Ectodermal cell (in vitro differentiated cells): Measurements from ENCODE around the gene GALNT18.

Source experiments
- H3K27ac ChIP-seq: 2 replicates; pipeline ENCODE4 v1.7.0; 2013; ENCODE audit warnings: mild to moderate bottlenecking, low read depth, low read length; ENCODE audit not compliant: insufficient read depth, poor library complexity, severe bottlenecking
- H3K27me3 ChIP-seq: 2 replicates; pipeline ENCODE4 v1.7.0; 2013; ENCODE audit warnings: mild to moderate bottlenecking, low read length; ENCODE audit not compliant: insufficient read depth, control insufficient read depth, poor library complexity, severe bottlenecking
- H3K36me3 ChIP-seq: one replicate; pipeline ENCODE4 v1.7.0; 2013; ENCODE audit warnings: low read length; ENCODE audit not compliant: control insufficient read depth, insufficient read depth
- H3K4me1 ChIP-seq: one replicate; pipeline ENCODE4 v1.7.0; 2013; ENCODE audit warnings: low read length; ENCODE audit not compliant: control insufficient read depth, insufficient read depth
- H3K4me3 ChIP-seq: 2 replicates; pipeline ENCODE4 v1.7.0; 2013; ENCODE audit warnings: low read depth, low read length, control low read depth; ENCODE audit not compliant: insufficient read depth
- H3K9me3 ChIP-seq: 2 replicates; pipeline ENCODE4 v1.7.0; 2013; ENCODE audit warnings: mild to moderate bottlenecking, low read length, moderate library complexity; ENCODE audit not compliant: control insufficient read depth
- whole genome bisulfite sequencing, 2 experiments: methylation state at CpG; one replicate each; pipeline ENCODE4 v1.1.7; 2013; ENCODE audit warnings: missing lambda C conversion rate in 2 of 2; 5-methylcytosine and 5-hydroxymethylcytosine counted together

The GALNT18 gene

DNA sequence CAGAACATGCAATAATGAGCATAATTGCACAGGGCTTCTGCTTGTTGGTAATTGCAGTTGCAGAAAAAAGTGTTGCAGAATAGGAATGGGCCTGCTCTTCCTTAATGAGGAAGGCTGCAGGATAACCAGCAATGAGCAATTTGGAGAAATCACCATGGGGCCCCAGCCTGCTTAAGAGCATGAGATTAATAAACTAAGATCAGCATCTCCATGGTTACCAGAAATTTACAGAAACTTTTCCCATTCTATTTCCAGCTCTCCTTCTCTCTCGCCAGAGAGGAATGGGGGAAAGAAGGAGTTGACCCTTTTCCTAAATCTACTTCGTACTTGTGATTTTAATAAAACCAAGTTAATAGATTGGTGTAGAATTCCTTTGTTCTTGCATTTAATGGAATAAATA lies 187.8 kb downstream of the GALNT18 start:
- peaks cover 9% of the 10 kb centered on the region for H3K4me1 ChIP-seq
- no peaks in the 10 kb centered on the region for H3K27me3 ChIP-seq
- no peak overlapping the region for H3K4me3 ChIP-seq
- H3K27ac ChIP-seq, result no peak overlapping the region
- no peaks in the 10 kb centered on the region for H3K36me3 ChIP-seq
- WGBS, 2 experiments, result 100% methylated on average over 1 of the region's 2 CpGs; no CpG with 5 or more reads in 1 of the 2 experiments
- H3K9me3 ChIP-seq, result no peaks in the 10 kb centered on the region

DNA sequence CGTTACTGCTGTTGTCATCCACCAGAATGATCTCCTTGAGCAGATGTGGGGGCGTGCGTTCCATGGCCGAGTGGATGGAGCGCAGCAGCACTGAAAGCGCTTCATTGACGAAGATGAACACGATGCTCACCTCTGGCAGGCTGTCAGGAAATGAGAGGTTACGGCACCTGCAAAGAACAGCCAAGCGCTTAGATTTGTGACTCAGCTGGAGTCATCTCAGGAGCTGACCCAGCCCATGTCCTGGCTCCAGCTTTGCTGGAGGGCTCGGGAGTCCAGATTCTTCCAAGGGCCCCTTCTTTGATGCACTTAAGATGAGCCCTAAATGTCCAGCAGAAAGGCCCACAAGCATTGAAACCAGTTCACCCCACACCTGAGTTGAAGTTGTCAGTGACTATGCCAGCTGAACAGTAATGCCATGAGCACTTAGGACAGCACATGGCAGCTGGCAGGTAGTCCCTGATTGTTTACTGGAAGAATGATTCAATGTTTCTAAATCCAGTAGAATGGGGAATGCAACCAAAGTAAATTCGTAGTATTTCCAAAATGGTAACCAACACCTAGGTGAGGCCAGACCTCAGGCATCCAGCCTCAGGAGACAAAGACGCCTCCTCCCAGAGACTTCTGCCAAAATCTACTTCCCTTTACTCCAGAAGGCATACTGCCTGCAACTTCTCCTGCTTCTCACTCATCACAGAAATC lies 189.0 kb downstream of the GALNT18 start:
- no peak overlapping the region for H3K27ac ChIP-seq
- H3K4me3 ChIP-seq, result no peak overlapping the region
- H3K27me3 ChIP-seq, result no peaks in the 10 kb centered on the region
- 96% methylated on average over 13 of the region's 13 CpGs for WGBS, 2 experiments
- no peaks in the 10 kb centered on the region for H3K36me3 ChIP-seq
- peaks cover 9% of the 10 kb centered on the region for H3K4me1 ChIP-seq
- no peaks in the 10 kb centered on the region for H3K9me3 ChIP-seq

DNA sequence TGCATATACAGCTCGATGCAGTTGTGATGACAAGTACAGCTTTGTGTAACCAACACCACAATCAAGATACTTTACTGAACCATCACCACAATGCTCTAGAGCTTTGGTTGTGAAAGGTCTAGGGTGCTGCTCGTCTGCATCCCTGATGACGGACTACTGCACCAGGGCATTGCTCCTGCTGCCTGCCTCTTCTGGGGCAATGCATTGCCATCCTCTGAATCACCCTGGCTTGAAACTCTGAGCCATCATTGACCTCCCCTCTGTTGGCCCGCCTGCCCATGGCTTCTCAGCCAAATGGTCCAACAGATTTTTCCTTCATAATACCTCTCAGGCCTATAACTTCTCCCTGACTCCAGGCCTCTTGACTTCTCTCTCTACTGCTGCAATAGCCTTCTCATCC lies 191.4 kb downstream of the GALNT18 start:
- H3K4me1 ChIP-seq, result no peaks in the 10 kb centered on the region
- no peaks in the 10 kb centered on the region for H3K36me3 ChIP-seq
- H3K27ac ChIP-seq, result no peak overlapping the region
- H3K27me3 ChIP-seq, result no peaks in the 10 kb centered on the region
- WGBS, 2 experiments, result 92 to 96% methylated on average over 4 of the region's 4 CpGs
- H3K9me3 ChIP-seq, result no peaks in the 10 kb centered on the region
- no peak overlapping the region for H3K4me3 ChIP-seq

DNA sequence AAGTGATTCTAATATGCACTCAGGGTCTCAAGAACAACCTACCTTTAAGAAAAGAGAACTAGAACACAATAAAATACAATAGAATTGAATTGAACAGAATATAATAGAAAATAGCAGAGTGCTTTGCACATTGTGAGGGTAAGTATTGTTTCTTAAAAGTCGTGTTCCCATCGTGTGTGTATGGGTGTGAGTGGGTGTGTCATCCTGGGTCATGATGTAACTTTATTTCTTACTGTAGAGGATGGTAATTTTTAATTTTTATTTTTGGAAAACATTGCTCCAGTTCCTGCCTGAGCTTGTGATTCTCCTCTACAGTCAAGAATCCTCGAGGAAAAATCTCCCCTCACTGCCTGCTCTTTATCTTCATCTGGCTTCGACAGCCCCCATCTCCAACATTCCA lies 193.1 kb downstream of the GALNT18 start:
- H3K27ac ChIP-seq, result no peak overlapping the region
- 91 to 93% methylated on average over 4 of the region's 4 CpGs for WGBS, 2 experiments
- H3K4me3 ChIP-seq, result no peak overlapping the region

DNA sequence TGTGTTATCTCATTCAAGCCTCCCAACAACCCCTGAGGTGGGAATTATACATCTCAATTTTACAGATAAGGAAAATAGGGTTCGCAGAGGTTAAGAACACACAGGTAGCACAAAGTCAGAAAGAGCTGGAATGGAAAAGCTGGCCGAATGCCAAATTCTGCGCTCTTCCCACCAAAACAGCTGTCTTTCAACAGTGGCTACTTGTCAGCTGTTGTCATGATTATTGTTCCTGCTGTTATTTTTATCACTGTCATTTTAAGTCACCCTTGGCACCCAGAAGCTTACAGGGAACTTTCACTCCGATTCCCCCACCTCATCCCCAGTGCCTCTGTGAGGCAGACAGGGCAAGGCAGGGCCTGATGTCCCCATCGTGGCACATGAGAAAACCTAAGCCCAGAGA lies 194.3 kb downstream of the GALNT18 start:
- WGBS, 2 experiments, result 91 to 93% methylated on average over 5 of the region's 5 CpGs
- Histone ChIP-seq H3K9me3 (no peaks in the 10 kb centered on the region), H3K27me3 (no peaks in the 10 kb centered on the region), H3K4me1 (peaks cover 3% of the 10 kb centered on the region), H3K36me3 (no peaks in the 10 kb centered on the region), H3K27ac (no peak overlapping the region), H3K4me3 (no peak overlapping the region)

More for the DNA sequence above, 193.1 kb downstream of the GALNT18 start:
- no peaks in the 10 kb centered on the region for H3K9me3 ChIP-seq
- H3K4me1 ChIP-seq, result no peaks in the 10 kb centered on the region
- no peaks in the 10 kb centered on the region for H3K27me3 ChIP-seq
- no peaks in the 10 kb centered on the region for H3K36me3 ChIP-seq

DNA sequence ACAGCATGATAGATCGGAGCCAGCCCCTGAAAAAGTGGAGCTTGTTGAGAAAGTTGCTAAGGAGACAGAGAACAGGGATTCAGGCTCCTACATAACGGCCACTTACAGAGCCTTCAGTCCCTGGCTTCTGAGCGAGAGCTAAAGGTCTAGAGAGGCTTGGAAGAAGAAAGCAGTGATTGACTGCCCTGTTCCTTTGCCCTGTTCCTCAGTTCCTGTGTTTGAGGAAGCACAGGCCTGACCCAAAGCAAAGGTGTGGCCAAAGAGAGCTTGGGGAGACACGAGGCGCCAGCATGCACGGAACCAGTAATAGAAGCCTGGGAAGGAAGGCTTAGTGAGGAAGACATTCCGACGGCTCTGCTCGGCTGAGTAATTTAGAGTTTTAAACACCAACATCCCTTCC lies 194.7 kb downstream of the GALNT18 start:
- Histone ChIP-seq H3K4me3 (no peak overlapping the region), H3K27me3 (no peaks in the 10 kb centered on the region), H3K36me3 (no peaks in the 10 kb centered on the region), H3K27ac (no peak overlapping the region), H3K4me1 (peaks cover 7% of the 10 kb centered on the region), H3K9me3 (no peaks in the 10 kb centered on the region)
- WGBS, 2 experiments, result 87 to 88% methylated on average over 8 to 9 of the region's 9 CpGs

DNA sequence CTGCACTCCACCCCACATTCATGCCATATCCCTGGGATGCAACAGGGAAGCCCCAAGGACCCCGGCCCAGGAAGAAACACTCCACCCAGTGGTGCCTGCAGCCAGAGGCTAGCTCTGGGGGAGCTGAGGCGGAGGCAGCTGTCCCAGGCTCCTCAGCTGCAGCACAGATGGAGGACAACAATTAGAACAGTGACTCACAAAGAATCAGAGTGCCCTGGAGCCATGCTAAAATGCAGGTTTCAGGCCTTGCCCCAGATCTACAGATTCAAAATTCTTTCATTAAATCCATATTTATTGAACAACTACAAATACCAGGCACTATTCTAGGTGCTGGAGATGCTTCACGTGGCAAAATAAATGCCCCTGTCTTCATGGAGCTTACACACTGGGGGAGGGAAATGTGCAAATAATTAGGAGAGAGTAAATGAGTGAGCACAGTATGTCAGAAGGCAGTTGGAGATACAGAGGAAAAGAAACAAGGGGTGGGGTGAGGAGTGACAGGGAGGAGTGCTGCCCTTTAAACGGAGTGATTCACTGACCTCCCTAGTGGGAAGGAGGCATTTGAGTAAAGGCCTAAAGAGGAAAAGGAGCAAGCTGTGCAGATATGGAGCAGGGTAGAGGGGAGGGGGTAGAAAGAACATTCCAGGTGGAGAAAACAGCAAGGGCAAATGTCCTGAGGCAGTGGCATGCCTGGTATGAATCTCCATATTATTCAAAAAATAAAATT lies 195.4 kb downstream of the GALNT18 start:
- 74 to 84% methylated on average over 4 of the region's 4 CpGs for WGBS, 2 experiments
- Histone ChIP-seq H3K27ac (no peak overlapping the region), H3K4me1 (peaks cover 12% of the 10 kb centered on the region), H3K27me3 (no peaks in the 10 kb centered on the region), H3K9me3 (no peaks in the 10 kb centered on the region), H3K4me3 (no peak overlapping the region), H3K36me3 (no peaks in the 10 kb centered on the region)

DNA sequence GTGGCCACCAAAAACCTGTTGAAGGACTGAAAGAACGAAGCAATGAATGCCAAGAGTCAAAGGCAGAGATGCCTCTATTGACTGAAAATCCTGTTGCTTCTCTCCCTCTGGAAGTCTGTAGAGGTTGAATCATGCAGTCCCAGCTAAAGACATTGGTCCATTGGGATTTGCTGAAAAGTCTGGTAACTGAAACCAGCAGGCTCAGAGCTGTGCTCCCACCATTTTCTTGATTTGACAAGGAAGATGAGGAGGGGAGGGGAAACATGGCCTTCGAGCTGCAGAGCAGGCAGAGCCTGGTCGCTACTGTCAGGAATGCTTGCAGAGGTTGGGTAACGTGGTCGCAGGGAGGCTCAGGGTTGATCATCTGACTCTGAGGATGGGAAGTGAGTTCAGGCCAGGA lies 196.0 kb downstream of the GALNT18 start:
- WGBS, 2 experiments, result 90% methylated on average over 5 of the region's 5 CpGs
- no peak overlapping the region for H3K27ac ChIP-seq
- H3K27me3 ChIP-seq, result no peaks in the 10 kb centered on the region
- H3K4me1 ChIP-seq, result peaks cover 17% of the 10 kb centered on the region
- no peak overlapping the region for H3K4me3 ChIP-seq
- no peaks in the 10 kb centered on the region for H3K36me3 ChIP-seq
- H3K9me3 ChIP-seq, result no peaks in the 10 kb centered on the region

DNA sequence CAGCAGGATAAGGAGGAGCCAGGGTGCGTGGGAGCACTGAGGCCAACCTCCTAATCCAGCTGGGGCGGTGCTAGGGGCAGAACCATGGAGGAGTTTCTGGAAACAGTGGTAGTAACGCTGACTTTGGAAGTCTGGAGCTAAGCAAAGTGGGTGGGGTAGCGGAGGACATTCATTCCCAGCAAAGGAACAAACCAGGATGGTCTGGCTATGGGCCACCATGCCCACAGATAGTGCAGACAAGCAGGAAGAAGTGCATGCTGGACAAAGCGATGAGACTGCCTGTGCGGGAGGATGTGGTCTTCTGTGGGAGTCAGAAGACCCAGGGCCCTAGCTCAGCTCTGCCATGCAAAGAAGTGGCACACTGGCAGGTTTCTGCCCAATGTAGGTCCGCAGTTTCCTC lies 197.1 kb downstream of the GALNT18 start:
- WGBS, 2 experiments, result 93 to 97% methylated on average over 7 of the region's 7 CpGs
- H3K4me1 ChIP-seq, result peaks cover 17% of the 10 kb centered on the region

DNA sequence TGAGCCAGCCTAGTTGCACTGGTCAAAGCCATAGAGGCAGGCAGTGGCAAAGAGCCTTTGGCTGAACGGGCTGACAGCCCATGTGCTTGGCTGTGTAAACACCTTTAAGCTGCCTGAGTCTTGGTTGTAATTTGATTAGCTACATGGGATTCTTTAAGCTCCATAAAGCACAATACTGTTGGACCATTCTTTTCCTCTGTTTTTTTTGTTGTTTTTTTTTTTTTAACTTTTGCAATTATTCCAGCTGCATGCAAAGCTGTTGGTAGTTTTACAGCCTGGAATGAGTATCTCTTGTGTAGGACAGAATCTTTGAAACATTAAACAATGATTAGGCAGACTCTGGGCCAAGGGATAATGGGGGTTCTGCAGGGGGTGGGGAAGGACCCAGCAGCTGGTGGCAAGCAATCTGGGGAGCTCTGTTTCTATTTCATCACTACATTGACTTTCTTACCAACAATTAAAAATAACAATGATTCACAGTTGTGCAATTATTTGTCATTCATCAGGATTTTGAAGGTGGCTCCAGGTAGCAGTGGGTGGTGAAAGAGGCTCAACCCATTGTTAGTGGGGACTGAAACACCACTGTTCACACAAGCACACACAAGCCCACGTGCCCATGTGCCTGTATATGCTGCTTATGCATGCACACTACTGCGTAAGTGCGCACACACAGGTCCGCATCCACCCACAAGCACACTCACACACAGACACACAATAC lies 199.2 kb downstream of the GALNT18 start:
- no peaks in the 10 kb centered on the region for H3K36me3 ChIP-seq
- 73 to 82% methylated on average over 5 of the region's 5 CpGs for WGBS, 2 experiments
- no peak overlapping the region for H3K27ac ChIP-seq
- H3K9me3 ChIP-seq, result no peaks in the 10 kb centered on the region
- H3K4me1 ChIP-seq, result peaks cover 17% of the 10 kb centered on the region
- no peak overlapping the region for H3K4me3 ChIP-seq
- H3K27me3 ChIP-seq, result no peaks in the 10 kb centered on the region

More for the DNA sequence above, 197.1 kb downstream of the GALNT18 start:
- H3K4me3 ChIP-seq, result no peak overlapping the region
- no peak overlapping the region for H3K27ac ChIP-seq
- H3K36me3 ChIP-seq, result no peaks in the 10 kb centered on the region
- H3K27me3 ChIP-seq, result no peaks in the 10 kb centered on the region
- no peaks in the 10 kb centered on the region for H3K9me3 ChIP-seq
